GM18526 (cell line): ENCODE measurements around the gene EMC7.

Experiments
- POLR2A ChIP-seq: IDR thresholded peaks from 3 replicates; pipeline ENCODE4 v1.6.1; 2011; ENCODE audit not compliant: insufficient read length; ENCODE audit errors: extremely low read depth

EMC7 gene

GRCh38 chr15:34107315-34107714 lies 5.7 kb upstream of the EMC7 start:
- no peak for TF ChIP-seq POLR2A

GRCh38 chr15:34106423-34106822 lies 4.8 kb upstream of the EMC7 start:
- TF ChIP-seq POLR2A: no peak

GRCh38 chr15:34102175-34102925 lies 688 bp upstream of the EMC7 start:
- TF ChIP-seq POLR2A: no peak

- no peak for TF ChIP-seq POLR2A
These were observed 1.7 kb downstream of the EMC7 start for GRCh38 chr15:34099914-34100313.

- no peak for TF ChIP-seq POLR2A
These were observed 15.9 kb downstream of the EMC7 start for GRCh38 chr15:34085746-34086145.

GRCh38 chr15:34084086-34084485 lies 17.6 kb downstream of the EMC7 start:
- TF ChIP-seq POLR2A: no peak

GRCh38 chr15:34079904-34080303 lies 21.8 kb downstream of the EMC7 start:
- no peak for TF ChIP-seq POLR2A

GRCh38 chr15:34078900-34079299 lies 22.8 kb downstream of the EMC7 start:
- TF ChIP-seq POLR2A: no peak

- no peak for TF ChIP-seq POLR2A
These were observed 24.9 kb downstream of the EMC7 start for GRCh38 chr15:34076785-34077184.

- TF ChIP-seq POLR2A: no peak
These were observed 31.7 kb downstream of the EMC7 start for GRCh38 chr15:34070003-34070402.

GRCh38 chr15:34065941-34066340 lies 35.7 kb downstream of the EMC7 start:
- no peak for TF ChIP-seq POLR2A

GRCh38 chr15:34065261-34065660 lies 36.4 kb downstream of the EMC7 start:
- TF ChIP-seq POLR2A: no peak

- no peak for TF ChIP-seq POLR2A
These were observed 37.2 kb downstream of the EMC7 start for GRCh38 chr15:34064438-34064837.

- TF ChIP-seq POLR2A: no peak
These were observed 41.7 kb downstream of the EMC7 start for GRCh38 chr15:34059946-34060345.

GRCh38 chr15:34059476-34059875 lies 42.2 kb downstream of the EMC7 start:
- no peak for TF ChIP-seq POLR2A

GRCh38 chr15:34056911-34057310 lies 44.8 kb downstream of the EMC7 start:
- no peak for TF ChIP-seq POLR2A
